Dermis microvascular lymphatic vessel endothelial cell (primary cell): ENCODE data around the gene CALHM3. TPM values are rescaled to one million over a fixed set of nuclear protein-coding genes. Genes with fewer than 3 reads are reported as not detected.
A peak's percentile ranks its signal among the peaks of the same experiment; 100 is the strongest.
"Not testable (repeated sequence)": the region's sequence is repeated elsewhere in the genome, so short reads cannot be mapped to it uniquely, and the experiment has no call there.

ENCODE experiments used
- DNase-seq, 2 donors: peaks; one replicate each; pipeline versions ENCODE4 v3.0.0 to v3.0.0-alpha.2; 2010; ENCODE audit warnings: low read depth in 2 of 2
- total RNA-seq: library from RNA; depleted of rRNA; stranded (reverse); fragments of >200 nt; gene quantifications from 2 replicates; pipeline ENCODE4 v1.2.1, GENCODE V29; 2014

The CALHM3 gene
- total RNA-seq = not detected in 2 replicates

- DNase-seq = no peak
These were observed at the start of gene CALHM3 for GRCh38 chr10:103479135-103479534. Gene CALHM3, minus strand, starts transcription at chr10:103479240. Its CDS starts 208 bp downstream, at chr10:103479032.

GRCh38 chr10:103528549-103528948 lies 49.5 kb upstream of the CALHM3 start:
- no peak for DNase-seq

GRCh38 chr10:103527476-103527875 lies 48.4 kb upstream of the CALHM3 start:
- DNase-seq = not testable (repeated sequence)

GRCh38 chr10:103525901-103526300 lies 46.9 kb upstream of the CALHM3 start:
- DNase-seq = no peak

GRCh38 chr10:103523683-103524082 lies 44.6 kb upstream of the CALHM3 start:
- no peak for DNase-seq

- DNase-seq = not testable (repeated sequence)
These were observed 43.0 kb upstream of the CALHM3 start for GRCh38 chr10:103522006-103522405.

- DNase-seq = no peak
These were observed 40.8 kb upstream of the CALHM3 start for GRCh38 chr10:103519798-103520197.

GRCh38 chr10:103517234-103518085 lies 38.4 kb upstream of the CALHM3 start:
- no peak for DNase-seq

GRCh38 chr10:103514244-103514643 lies 35.2 kb upstream of the CALHM3 start:
- DNase-seq = no peak

- no peak for DNase-seq
These were observed 34.5 kb upstream of the CALHM3 start for GRCh38 chr10:103513380-103514060.

GRCh38 chr10:103512591-103513379 lies 33.7 kb upstream of the CALHM3 start:
- no peak for DNase-seq

- no peak for DNase-seq
These were observed 33.1 kb upstream of the CALHM3 start for GRCh38 chr10:103512166-103512565.

GRCh38 chr10:103510791-103511752 lies 32.0 kb upstream of the CALHM3 start:
- DNase-seq = no peak

- DNase-seq = no peak
These were observed 31.1 kb upstream of the CALHM3 start for GRCh38 chr10:103510046-103510685.

- no peak for DNase-seq
These were observed 28.5 kb upstream of the CALHM3 start for GRCh38 chr10:103507235-103508191.

- no peak for DNase-seq
These were observed 27.0 kb upstream of the CALHM3 start for GRCh38 chr10:103506061-103506460.

GRCh38 chr10:103504181-103504783 lies 25.2 kb upstream of the CALHM3 start:
- DNase-seq = peak; percentile 64 to 94

GRCh38 chr10:103503777-103504176 lies 24.7 kb upstream of the CALHM3 start:
- not testable (repeated sequence) for DNase-seq
